MCF 10A (cell line): ENCODE measurements around the gene IKZF1. TPM values are rescaled to one million over a fixed set of nuclear protein-coding genes. Genes with fewer than 3 reads are reported as not detected.

Experiments used
- BruUV-seq: library from RNA; stranded (reverse); fragments of 400-500 nt; replicated peaks from 2 replicates; lab custom pipeline; 2021; lab: Mats Ljungman, UMichigan
- CTCF ChIA-PET: fragments of 300-600 bp; sonication (Branson Sonifier 250); formaldehyde crosslinking; extraction: SDS; loops from one replicate; lab custom pipeline; 2021; ENCODE audit warnings: antibody characterized with exemption, inconsistent platforms; lab: Yijun Ruan, JAX
- POLR2A ChIA-PET: fragments of 300-600, 350-650 bp; sonication (Branson Sonifier 250); formaldehyde crosslinking; extraction: SDS; loops from one replicate; lab custom pipeline; 2020; ENCODE audit warnings: antibody characterized with exemption, inconsistent platforms; lab: Yijun Ruan, JAX
- DNase-seq: peaks from one replicate; pipeline ENCODE4 v3.0.0-alpha.2; 2018; ENCODE audit not compliant: unreplicated experiment
- H3K27ac Mint-ChIP-seq: one replicate; pipeline ENCODE4 v1.8.0; 2022; ENCODE audit warnings: mild to moderate bottlenecking, low read depth, mixed read lengths; ENCODE audit not compliant: unreplicated experiment
- H3K27me3 Mint-ChIP-seq: one replicate; pipeline ENCODE4 v1.8.0; 2022; ENCODE audit warnings: mixed read lengths; ENCODE audit not compliant: insufficient read depth, unreplicated experiment
- H3K36me3 Mint-ChIP-seq: one replicate; pipeline ENCODE4 v1.8.0; 2022; ENCODE audit warnings: mild to moderate bottlenecking, moderate library complexity, mixed read lengths; ENCODE audit not compliant: insufficient read depth, unreplicated experiment
- H3K4me1 Mint-ChIP-seq: one replicate; pipeline ENCODE4 v1.8.0; 2022; ENCODE audit warnings: mixed read lengths; ENCODE audit not compliant: insufficient read depth, unreplicated experiment
- H3K4me3 Mint-ChIP-seq: one replicate; pipeline ENCODE4 v1.8.0; 2022; ENCODE audit warnings: mild to moderate bottlenecking, moderate library complexity, mixed read lengths; ENCODE audit not compliant: unreplicated experiment
- H3K9me3 Mint-ChIP-seq: one replicate; pipeline ENCODE4 v1.8.0; 2022; ENCODE audit warnings: mixed read lengths; ENCODE audit not compliant: unreplicated experiment
- CTCF ChIP-seq: fragments of 200-600 bp; IDR thresholded peaks from one replicate; pipeline ENCODE4 v1.8.0; 2022; ENCODE audit warnings: antibody characterized with exemption, mild to moderate bottlenecking; ENCODE audit not compliant: unreplicated experiment
- intact Hi-C: fragments of 100-400 bp; cut with micrococcal nuclease; formaldehyde crosslinking; loops from 2 replicates; pipeline ENCODE4 v1.14.1; 2022
- total RNA-seq: library from RNA; stranded (reverse); gene quantifications from 2 replicates; pipeline ENCODE4 v1.2.3, GENCODE V29; 2022

Gene IKZF1
- total RNA-seq, 1 experiment from 2014 or later = not detected

GRCh38 chr7:50267525-50268041, 36.9 kb upstream of the IKZF1 start:
- no peak for TF ChIP-seq CTCF
- H3K4me3 Mint-ChIP-seq = no peak overlapping the region
- H3K27ac Mint-ChIP-seq = no peak overlapping the region
- H3K27me3 Mint-ChIP-seq = peaks cover 44% of the 10 kb centered on the region
- peaks cover 9% of the 10 kb centered on the region for H3K4me1 Mint-ChIP-seq
- DNase-seq = no peak
- no TSS peak for BruUV-seq
- ChIA-PET CTCF (interaction anchor here (1.0 kb wide), 1 partner anchor 151 kb away, joined by 3 read pairs; no protein-coding TSS in a partner anchor), POLR2A (no interaction called here)
- no peaks in the 10 kb centered on the region for H3K9me3 Mint-ChIP-seq
- intact Hi-C loops = no loop called here
- peaks cover 8% of the 10 kb centered on the region for H3K36me3 Mint-ChIP-seq

- no TSS peak for BruUV-seq
- POLR2A ChIA-PET = no interaction called here
These were observed 36.3 kb upstream of the IKZF1 start for GRCh38 chr7:50268223-50268622.

GRCh38 chr7:50268990-50269389, 35.5 kb upstream of the IKZF1 start:
- no peak for TF ChIP-seq CTCF
- ChIA-PET CTCF (no interaction called here), POLR2A (no interaction called here)
- Mint-ChIP-seq H3K4me3 (no peak overlapping the region), H3K9me3 (no peaks in the 10 kb centered on the region), H3K27ac (no peak overlapping the region), H3K27me3 (peaks cover 50% of the 10 kb centered on the region), H3K36me3 (peaks cover 8% of the 10 kb centered on the region), H3K4me1 (peaks cover 9% of the 10 kb centered on the region)
- no peak for DNase-seq
- intact Hi-C loops = no loop called here
- BruUV-seq = no TSS peak

More at GRCh38 chr7:50268223-50268622, 36.3 kb upstream of the IKZF1 start:
- Mint-ChIP-seq H3K4me3 (no peak overlapping the region), H3K27me3 (peaks cover 50% of the 10 kb centered on the region), H3K9me3 (no peaks in the 10 kb centered on the region), H3K36me3 (peaks cover 8% of the 10 kb centered on the region), H3K4me1 (peaks cover 9% of the 10 kb centered on the region), H3K27ac (no peak overlapping the region)
- CTCF ChIA-PET = no interaction called here
- no peak for DNase-seq
- no peak for TF ChIP-seq CTCF
- intact Hi-C loops = no loop called here

- no peak overlapping the region for H3K4me3 Mint-ChIP-seq
- ChIA-PET CTCF (no interaction called here), POLR2A (no interaction called here)
- no TSS peak for BruUV-seq
- H3K27ac Mint-ChIP-seq = no peak overlapping the region
- intact Hi-C loops = no loop called here
- no peaks in the 10 kb centered on the region for H3K9me3 Mint-ChIP-seq
- peaks cover 8% of the 10 kb centered on the region for H3K36me3 Mint-ChIP-seq
- no peak for TF ChIP-seq CTCF
- peaks cover 53% of the 10 kb centered on the region for H3K27me3 Mint-ChIP-seq
- no peak for DNase-seq
- no peaks in the 10 kb centered on the region for H3K4me1 Mint-ChIP-seq
These were observed 33.9 kb upstream of the IKZF1 start for GRCh38 chr7:50270531-50271018.
